Endothelial cell of umbilical vein (primary cell): ENCODE measurements around the gene STBD1. TPM values are rescaled to one million over a fixed set of nuclear protein-coding genes. Genes with fewer than 3 reads are reported as not detected.

ENCODE experiments used
- BruUV-seq: library from RNA; stranded (reverse); fragments of 400-500 nt; replicated peaks from 2 replicates; lab custom pipeline; 2021; lab: Mats Ljungman, UMichigan
- CTCF ChIA-PET: fragments of 300-600, 350-600 bp; sonication (Branson Sonifier 250); formaldehyde crosslinking; loops from one replicate; lab custom pipeline; 2021; ENCODE audit warnings: antibody characterized with exemption, inconsistent platforms; lab: Charles Lee
- POLR2A ChIA-PET: fragments of 300-600, 350-600 bp; sonication (Branson Sonifier 250); formaldehyde crosslinking; loops from one replicate; lab custom pipeline; 2021; ENCODE audit warnings: antibody characterized with exemption, inconsistent platforms; lab: Charles Lee
- DNase-seq: peaks from one replicate; pipeline ENCODE4 v3.0.0-alpha.2; 2011; ENCODE audit warnings: low read depth, low spot score
- FAIRE-seq: peaks from 2 replicates; lab custom pipeline; 2011; peaks lifted over from hg19 to GRCh38; lab: Jason Lieb, UNC
- H2AFZ ChIP-seq: 2 replicates; pipeline ENCODE4 v1.6.0; 2012; ENCODE audit warnings: low read depth, low read length, control low read depth, inconsistent platforms
- H3K27ac ChIP-seq: 2 replicates; pipeline ENCODE4 v1.5.1; 2011; ENCODE audit warnings: low read depth, mild to moderate bottlenecking, control low read depth, low read length, moderate library complexity; ENCODE audit not compliant: insufficient read depth
- H3K27me3 ChIP-seq, 2 experiments: 2 replicates each; pipeline versions ENCODE4 v1.6.0 to v1.6.1; 2011; ENCODE audit warnings: low read length in 2 of 2, mixed read lengths in 1 of 2; ENCODE audit not compliant: control insufficient read depth in 2 of 2, insufficient read depth in 2 of 2
- H3K36me3 ChIP-seq, 2 experiments: 2 replicates in 1 of 2; 3 replicates in 1 of 2; pipeline ENCODE4 v1.5.1; 2011; ENCODE audit warnings: low read length in 2 of 2, mild to moderate bottlenecking in 1 of 2, moderate library complexity in 1 of 2; ENCODE audit not compliant: control insufficient read depth in 2 of 2, insufficient read depth in 2 of 2; ENCODE audit errors: extremely low read depth in 1 of 2
- H3K4me1 ChIP-seq: 3 replicates; pipeline ENCODE4 v1.5.1; 2011; ENCODE audit warnings: mild to moderate bottlenecking, low read length; ENCODE audit not compliant: control insufficient read depth, insufficient read depth; ENCODE audit errors: extremely low read depth
- H3K4me2 ChIP-seq: 2 replicates; pipeline ENCODE4 v1.6.1; 2011; ENCODE audit warnings: low read length, control low read depth, mixed read lengths; ENCODE audit not compliant: insufficient read depth
- H3K4me3 ChIP-seq, 3 experiments: fragments of 200-600 bp in 1 of 3; sonication (generic), shearing (Covaris generic) in 1 of 3; replicated peaks in 1 of 3; 2 replicates each; pipeline ENCODE4 v1.5.1; 2011 to 2016; ENCODE audit warnings: control low read depth in 3 of 3, low read length in 3 of 3, mild to moderate bottlenecking in 2 of 3, inconsistent platforms in 1 of 3, low read depth in 1 of 3, moderate library complexity in 1 of 3; ENCODE audit not compliant: insufficient read depth in 1 of 3
- H3K79me2 ChIP-seq: 2 replicates; pipeline ENCODE4 v1.6.0; 2012; ENCODE audit warnings: low read length, inconsistent platforms; ENCODE audit not compliant: control insufficient read depth, insufficient read depth
- H3K9ac ChIP-seq: replicated peaks from 2 replicates; pipeline ENCODE3; 2011; ENCODE audit warnings: low read length, control low read depth; ENCODE audit not compliant: insufficient read depth; ENCODE audit errors: extremely low read depth
- H3K9me1 ChIP-seq: replicated peaks from 3 replicates; pipeline ENCODE4 v1.6.0; 2011; ENCODE audit warnings: mild to moderate bottlenecking, low read length; ENCODE audit not compliant: control insufficient read depth, insufficient read depth; ENCODE audit errors: extremely low read depth
- H3K9me3 ChIP-seq: replicated peaks from 2 replicates; pipeline ENCODE4 v1.5.1; 2012; ENCODE audit warnings: low read length, inconsistent platforms; ENCODE audit not compliant: control insufficient read depth, insufficient read depth
- H4K20me1 ChIP-seq: replicated peaks from 2 replicates; pipeline ENCODE3; 2011; ENCODE audit warnings: mild to moderate bottlenecking, low read length; ENCODE audit not compliant: control insufficient read depth, insufficient read depth; ENCODE audit errors: extremely low read depth
- EZH2 ChIP-seq: IDR thresholded peaks from 2 replicates; pipeline ENCODE4 v1.6.1; 2012; ENCODE audit warnings: borderline replicate concordance, low read depth, mild to moderate bottlenecking, moderate library complexity, low read length, inconsistent platforms; ENCODE audit not compliant: severe bottlenecking
- FOS ChIP-seq: IDR thresholded peaks from 2 replicates; pipeline ENCODE4 v1.6.1; 2011; ENCODE audit warnings: mild to moderate bottlenecking, low read length, moderate library complexity, borderline replicate concordance; ENCODE audit not compliant: insufficient read depth
- GATA2 ChIP-seq: IDR thresholded peaks from 2 replicates; pipeline ENCODE4 v1.7.0; 2011; ENCODE audit warnings: low read depth, mild to moderate bottlenecking, moderate library complexity, mixed read lengths, low read length; ENCODE audit not compliant: insufficient read length, insufficient read depth
- JUN ChIP-seq: IDR thresholded peaks from 2 replicates; pipeline ENCODE4 v1.6.1; 2011; ENCODE audit warnings: borderline replicate concordance, low read depth; ENCODE audit not compliant: insufficient read length, insufficient read depth
- MYC ChIP-seq: IDR thresholded peaks from one replicate; pipeline ENCODE4 v1.6.1; 2011; ENCODE audit warnings: mild to moderate bottlenecking, low read depth, low read length
- POLR2A ChIP-seq: IDR thresholded peaks from 2 replicates; pipeline ENCODE4 v1.6.1; 2012; ENCODE audit warnings: low read depth, mild to moderate bottlenecking, control low read depth, low read length
- POLR2AphosphoS5 ChIP-seq: IDR thresholded peaks from 2 replicates; pipeline ENCODE4 v1.6.1; 2012; ENCODE audit warnings: low read depth, mild to moderate bottlenecking, control low read depth, low read length, moderate library complexity; ENCODE audit not compliant: insufficient read depth
- dilution Hi-C: fragments of 300-500 bp; cut with MboI; formaldehyde crosslinking; loops from one replicate; pipeline ENCODE4 v1.15.0; 2019; ENCODE audit warnings: low sequenced_read_pairs; ENCODE audit not compliant: extremely low pct_ligation_motif_present
- intact Hi-C: fragments of 100-400 bp; cut with micrococcal nuclease; formaldehyde crosslinking; loops from one replicate; pipeline ENCODE4 v1.10.0; 2022
- polyA plus RNA-seq, 4 experiments: library from polyadenylated mRNA; depleted of rRNA in 3 of 4; stranded (reverse) in 3 of 4; unstranded in 1 of 4; fragments of >200 nt; gene quantifications; 2 replicates each; pipeline versions ENCODE4 v1.2.1 to v1.2.3, GENCODE V29; 2011 to 2012; ENCODE audit warnings: missing spikeins in 1 of 4
- total RNA-seq: library from RNA; stranded (reverse); gene quantifications from 2 replicates; pipeline ENCODE4 v1.2.3, GENCODE V29; 2021
- TF ChIP-seq, protein P1 (sequence below): IDR thresholded peaks from 2 replicates; pipeline ENCODE4 v1.6.1; 2011; ENCODE audit not compliant: insufficient read depth, insufficient read length
- TF ChIP-seq, protein P2 (sequence below), 2 donors: IDR thresholded peaks; 1 replicate in 1 of 2; 2 replicates in 1 of 2; pipeline ENCODE4 v1.5.1; 2011; ENCODE audit warnings: low read length in 2 of 2, mild to moderate bottlenecking in 2 of 2, moderate library complexity in 2 of 2, control low read depth in 1 of 2, inconsistent platforms in 1 of 2, low read depth in 1 of 2; ENCODE audit not compliant: insufficient read depth in 1 of 2; ENCODE audit errors: extremely low read depth in 1 of 2

STBD1 gene
- total and polyA plus RNA-seq, 2 donors (not counting 3 experiments of a cell fraction or from before 2014, with no cell fraction given) = 0.18 to 0.29 TPM

DNA sequence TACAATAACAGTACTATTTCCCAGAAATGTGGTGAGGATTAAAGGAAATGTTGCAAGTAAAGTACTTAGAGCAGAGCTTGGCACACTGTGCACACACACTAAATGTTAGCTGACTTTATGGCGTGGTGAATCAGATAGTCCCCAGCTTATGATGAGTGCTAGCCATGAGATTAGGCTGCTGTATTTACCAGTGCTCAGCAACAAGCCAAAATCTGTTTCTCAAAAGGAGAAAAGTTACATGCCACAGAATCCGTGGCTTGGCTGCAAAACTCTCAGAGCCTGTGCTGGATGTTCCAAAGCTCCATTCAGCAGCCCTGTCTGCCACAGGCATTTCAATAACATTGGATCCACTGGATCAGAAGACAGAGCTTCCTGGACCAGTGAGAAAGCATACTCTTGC lies 12.8 kb upstream of the STBD1 start:
- ChIA-PET CTCF (interaction anchor here (1.4 to 1.7 kb wide), 2 partner anchors 12 to 114 kb away, joined by 4 to 7 read pairs; partner anchors contain the start of gene STBD1), POLR2A (no interaction called here)
- Histone ChIP-seq H3K9ac (no peak overlapping the region), H3K4me3 (no peak overlapping the region), H3K27me3 (peaks cover 5 to 11% of the 10 kb centered on the region in 2 experiments), H3K79me2 (no peaks in the 10 kb centered on the region), H3K9me1 (no peaks in the 10 kb centered on the region), H3K4me1 (no peaks in the 10 kb centered on the region), H3K4me2 (no peak overlapping the region), H4K20me1 (no peaks in the 10 kb centered on the region), H2AFZ (no peak overlapping the region), H3K27ac (no peak overlapping the region), H3K9me3 (no peaks in the 10 kb centered on the region), H3K36me3 (no peaks in the 10 kb centered on the region)
- DNase-seq (no peak), FAIRE-seq (no peak)
- BruUV-seq = no TSS peak
- intact Hi-C loops = no loop called here
- dilution Hi-C loops = no loop called here
- no peak for TF ChIP-seq FOS
- TF ChIP-seq GATA2 = no peak
- no peak for TF ChIP-seq EZH2
- no peak for TF ChIP-seq MYC
- TF ChIP-seq, protein P1, sequence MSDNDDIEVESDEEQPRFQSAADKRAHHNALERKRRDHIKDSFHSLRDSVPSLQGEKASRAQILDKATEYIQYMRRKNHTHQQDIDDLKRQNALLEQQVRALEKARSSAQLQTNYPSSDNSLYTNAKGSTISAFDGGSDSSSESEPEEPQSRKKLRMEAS = no peak
- no peak for TF ChIP-seq POLR2A
- no peak for TF ChIP-seq JUN
- TF ChIP-seq, protein P2, sequence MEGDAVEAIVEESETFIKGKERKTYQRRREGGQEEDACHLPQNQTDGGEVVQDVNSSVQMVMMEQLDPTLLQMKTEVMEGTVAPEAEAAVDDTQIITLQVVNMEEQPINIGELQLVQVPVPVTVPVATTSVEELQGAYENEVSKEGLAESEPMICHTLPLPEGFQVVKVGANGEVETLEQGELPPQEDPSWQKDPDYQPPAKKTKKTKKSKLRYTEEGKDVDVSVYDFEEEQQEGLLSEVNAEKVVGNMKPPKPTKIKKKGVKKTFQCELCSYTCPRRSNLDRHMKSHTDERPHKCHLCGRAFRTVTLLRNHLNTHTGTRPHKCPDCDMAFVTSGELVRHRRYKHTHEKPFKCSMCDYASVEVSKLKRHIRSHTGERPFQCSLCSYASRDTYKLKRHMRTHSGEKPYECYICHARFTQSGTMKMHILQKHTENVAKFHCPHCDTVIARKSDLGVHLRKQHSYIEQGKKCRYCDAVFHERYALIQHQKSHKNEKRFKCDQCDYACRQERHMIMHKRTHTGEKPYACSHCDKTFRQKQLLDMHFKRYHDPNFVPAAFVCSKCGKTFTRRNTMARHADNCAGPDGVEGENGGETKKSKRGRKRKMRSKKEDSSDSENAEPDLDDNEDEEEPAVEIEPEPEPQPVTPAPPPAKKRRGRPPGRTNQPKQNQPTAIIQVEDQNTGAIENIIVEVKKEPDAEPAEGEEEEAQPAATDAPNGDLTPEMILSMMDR (IDR thresholded peaks at IDR 0.05; ENCODE audit: extremely low read depth in 1 of 2, insufficient read depth in 1 of 2, low read depth in 1 of 2, low read length in 2 of 2) = no peak
- no peak for TF ChIP-seq POLR2AphosphoS5
